HEK293 (cell line): ENCODE results near the gene AK3.

Source experiments
- ZBTB1 ChIP-seq: fragments of 450-650 bp; formaldehyde crosslinking; IDR thresholded peaks from 2 replicates; pipeline ENCODE4 v1.5.1; 2016; ENCODE audit warnings: missing biosample characterization, missing genetic modification characterization
- ZNF214 ChIP-seq: fragments of 450-650 bp; formaldehyde crosslinking; IDR thresholded peaks from 2 replicates; pipeline ENCODE4 v1.5.1; 2017; ENCODE audit warnings: missing biosample characterization, mild to moderate bottlenecking, missing genetic modification characterization, borderline replicate concordance
- ZNF473 ChIP-seq: fragments of 450-650 bp; formaldehyde crosslinking; IDR thresholded peaks from 2 replicates; pipeline ENCODE4 v1.5.1; 2017; ENCODE audit warnings: missing biosample characterization, missing genetic modification characterization
- ZNF561 ChIP-seq: fragments of 450-650 bp; IDR thresholded peaks from 2 replicates; pipeline ENCODE4 v1.5.1; 2018; ENCODE audit warnings: missing biosample characterization, missing genetic modification characterization, borderline replicate concordance
- ZNF600 ChIP-seq: fragments of 450-650 bp; formaldehyde crosslinking; IDR thresholded peaks from 2 replicates; pipeline ENCODE4 v1.5.1; 2016; ENCODE audit warnings: missing biosample characterization, missing genetic modification characterization
- ZNF76 ChIP-seq: fragments of 450-650 bp; formaldehyde crosslinking; IDR thresholded peaks from 2 replicates; pipeline ENCODE4; 2016; ENCODE audit warnings: low read depth, missing biosample characterization, missing genetic modification characterization, borderline replicate concordance
- ZSCAN30 ChIP-seq: fragments of 450-650 bp; IDR thresholded peaks from 2 replicates; pipeline ENCODE4 v1.5.1; 2018; ENCODE audit warnings: missing biosample characterization, mild to moderate bottlenecking, missing genetic modification characterization, moderate library complexity
- TF ChIP-seq, protein P1 (sequence below): fragments of 450-650 bp; formaldehyde crosslinking; IDR thresholded peaks from 2 replicates; pipeline ENCODE4 v1.5.1; 2016; ENCODE audit warnings: missing biosample characterization, missing genetic modification characterization, borderline replicate concordance
- TF ChIP-seq, protein P2 (sequence below): fragments of 450-650 bp; formaldehyde crosslinking; IDR thresholded peaks from 2 replicates; pipeline ENCODE4 v1.5.1; 2016; ENCODE audit warnings: missing biosample characterization, missing genetic modification characterization
- TF ChIP-seq, protein P3 (sequence below): fragments of 450-650 bp; formaldehyde crosslinking; IDR thresholded peaks from 2 replicates; pipeline ENCODE4 v1.5.1; 2016; ENCODE audit warnings: missing biosample characterization, missing genetic modification characterization
- TF ChIP-seq, protein P4 (sequence below): fragments of 450-650 bp; formaldehyde crosslinking; IDR thresholded peaks from 2 replicates; pipeline ENCODE4 v1.5.1; 2016; ENCODE audit warnings: missing biosample characterization, missing genetic modification characterization
- TF ChIP-seq, protein P5 (sequence below): fragments of 450-650 bp; formaldehyde crosslinking; IDR thresholded peaks from 2 replicates; pipeline ENCODE4 v1.5.1; 2016; ENCODE audit warnings: missing biosample characterization, missing genetic modification characterization
- TF ChIP-seq, protein P6 (sequence below): IDR thresholded peaks from 2 replicates; pipeline ENCODE4 v1.6.1; 2011; ENCODE audit warnings: mild to moderate bottlenecking, low read depth, low read length, borderline replicate concordance
- TF ChIP-seq, protein P7 (sequence below): fragments of 450-650 bp; formaldehyde crosslinking; IDR thresholded peaks from 2 replicates; pipeline ENCODE4 v1.5.1; 2016; ENCODE audit warnings: missing biosample characterization, missing genetic modification characterization
- TF ChIP-seq, protein P8 (sequence below): fragments of 450-650 bp; formaldehyde crosslinking; IDR thresholded peaks from 2 replicates; pipeline ENCODE4 v1.5.1; 2016; ENCODE audit warnings: missing biosample characterization, missing genetic modification characterization

AK3 gene

DNA sequence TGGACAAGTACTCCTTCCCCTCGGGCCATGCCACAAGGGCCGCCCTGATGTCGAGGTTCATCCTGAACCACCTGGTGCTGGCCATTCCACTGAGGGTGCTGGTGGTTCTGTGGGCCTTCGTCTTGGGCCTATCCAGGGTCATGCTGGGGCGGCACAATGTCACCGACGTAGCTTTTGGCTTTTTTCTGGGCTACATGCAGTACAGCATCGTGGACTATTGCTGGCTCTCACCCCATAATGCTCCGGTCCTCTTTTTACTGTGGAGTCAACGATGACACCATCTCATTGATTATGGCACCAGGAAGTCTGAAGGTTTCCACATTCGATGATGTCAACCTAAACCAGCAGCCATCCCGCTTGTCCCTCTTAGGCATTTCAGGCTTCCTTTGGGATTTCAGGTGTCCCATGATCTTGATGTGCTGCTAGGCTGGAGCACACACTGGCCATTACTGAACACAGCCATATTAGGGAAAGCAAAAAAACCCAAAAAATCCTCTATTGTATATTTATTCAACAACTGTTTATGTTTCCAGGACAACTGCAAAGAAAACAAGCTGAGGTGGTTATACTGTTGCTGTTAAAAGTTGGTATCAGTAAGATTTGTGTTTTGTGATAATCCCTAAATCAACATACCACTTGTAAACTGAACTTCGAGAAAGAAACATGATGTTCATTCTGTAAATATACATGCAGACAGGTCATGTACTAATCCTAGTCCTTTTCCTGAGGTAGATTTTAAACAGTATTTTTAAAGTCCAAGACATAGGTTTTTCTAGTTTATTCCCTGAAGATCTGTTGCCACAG lies 77.8 kb downstream of the AK3 start (continued):
- TF ChIP-seq, protein P1, sequence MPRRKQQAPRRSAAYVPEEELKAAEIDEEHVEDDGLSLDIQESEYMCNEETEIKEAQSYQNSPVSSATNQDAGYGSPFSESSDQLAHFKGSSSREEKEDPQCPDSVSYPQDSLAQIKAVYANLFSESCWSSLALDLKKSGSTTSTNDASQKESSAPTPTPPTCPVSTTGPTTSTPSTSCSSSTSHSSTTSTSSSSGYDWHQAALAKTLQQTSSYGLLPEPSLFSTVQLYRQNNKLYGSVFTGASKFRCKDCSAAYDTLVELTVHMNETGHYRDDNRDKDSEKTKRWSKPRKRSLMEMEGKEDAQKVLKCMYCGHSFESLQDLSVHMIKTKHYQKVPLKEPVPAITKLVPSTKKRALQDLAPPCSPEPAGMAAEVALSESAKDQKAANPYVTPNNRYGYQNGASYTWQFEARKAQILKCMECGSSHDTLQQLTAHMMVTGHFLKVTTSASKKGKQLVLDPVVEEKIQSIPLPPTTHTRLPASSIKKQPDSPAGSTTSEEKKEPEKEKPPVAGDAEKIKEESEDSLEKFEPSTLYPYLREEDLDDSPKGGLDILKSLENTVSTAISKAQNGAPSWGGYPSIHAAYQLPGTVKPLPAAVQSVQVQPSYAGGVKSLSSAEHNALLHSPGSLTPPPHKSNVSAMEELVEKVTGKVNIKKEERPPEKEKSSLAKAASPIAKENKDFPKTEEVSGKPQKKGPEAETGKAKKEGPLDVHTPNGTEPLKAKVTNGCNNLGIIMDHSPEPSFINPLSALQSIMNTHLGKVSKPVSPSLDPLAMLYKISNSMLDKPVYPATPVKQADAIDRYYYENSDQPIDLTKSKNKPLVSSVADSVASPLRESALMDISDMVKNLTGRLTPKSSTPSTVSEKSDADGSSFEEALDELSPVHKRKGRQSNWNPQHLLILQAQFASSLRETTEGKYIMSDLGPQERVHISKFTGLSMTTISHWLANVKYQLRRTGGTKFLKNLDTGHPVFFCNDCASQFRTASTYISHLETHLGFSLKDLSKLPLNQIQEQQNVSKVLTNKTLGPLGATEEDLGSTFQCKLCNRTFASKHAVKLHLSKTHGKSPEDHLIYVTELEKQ (tag by site-specific recombination): no peak
- TF ChIP-seq ZSCAN30 (tag by site-specific recombination) (no peak), ZNF473 (no peak), ZNF600 (tag by site-specific recombination) (0 out of 2 replicates have a peak, but pooled peaks have one; percentile 56), ZBTB1 (tag by site-specific recombination) (no peak), ZNF561 (tag by site-specific recombination) (no peak), ZNF76 (peak; percentile 63; the same call in 1 of the 2 replicates), ZNF214 (tag by site-specific recombination) (no peak)
- TF ChIP-seq, protein P2, sequence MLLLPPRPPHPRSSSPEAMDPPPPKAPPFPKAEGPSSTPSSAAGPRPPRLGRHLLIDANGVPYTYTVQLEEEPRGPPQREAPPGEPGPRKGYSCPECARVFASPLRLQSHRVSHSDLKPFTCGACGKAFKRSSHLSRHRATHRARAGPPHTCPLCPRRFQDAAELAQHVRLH: no peak
- TF ChIP-seq, protein P3, sequence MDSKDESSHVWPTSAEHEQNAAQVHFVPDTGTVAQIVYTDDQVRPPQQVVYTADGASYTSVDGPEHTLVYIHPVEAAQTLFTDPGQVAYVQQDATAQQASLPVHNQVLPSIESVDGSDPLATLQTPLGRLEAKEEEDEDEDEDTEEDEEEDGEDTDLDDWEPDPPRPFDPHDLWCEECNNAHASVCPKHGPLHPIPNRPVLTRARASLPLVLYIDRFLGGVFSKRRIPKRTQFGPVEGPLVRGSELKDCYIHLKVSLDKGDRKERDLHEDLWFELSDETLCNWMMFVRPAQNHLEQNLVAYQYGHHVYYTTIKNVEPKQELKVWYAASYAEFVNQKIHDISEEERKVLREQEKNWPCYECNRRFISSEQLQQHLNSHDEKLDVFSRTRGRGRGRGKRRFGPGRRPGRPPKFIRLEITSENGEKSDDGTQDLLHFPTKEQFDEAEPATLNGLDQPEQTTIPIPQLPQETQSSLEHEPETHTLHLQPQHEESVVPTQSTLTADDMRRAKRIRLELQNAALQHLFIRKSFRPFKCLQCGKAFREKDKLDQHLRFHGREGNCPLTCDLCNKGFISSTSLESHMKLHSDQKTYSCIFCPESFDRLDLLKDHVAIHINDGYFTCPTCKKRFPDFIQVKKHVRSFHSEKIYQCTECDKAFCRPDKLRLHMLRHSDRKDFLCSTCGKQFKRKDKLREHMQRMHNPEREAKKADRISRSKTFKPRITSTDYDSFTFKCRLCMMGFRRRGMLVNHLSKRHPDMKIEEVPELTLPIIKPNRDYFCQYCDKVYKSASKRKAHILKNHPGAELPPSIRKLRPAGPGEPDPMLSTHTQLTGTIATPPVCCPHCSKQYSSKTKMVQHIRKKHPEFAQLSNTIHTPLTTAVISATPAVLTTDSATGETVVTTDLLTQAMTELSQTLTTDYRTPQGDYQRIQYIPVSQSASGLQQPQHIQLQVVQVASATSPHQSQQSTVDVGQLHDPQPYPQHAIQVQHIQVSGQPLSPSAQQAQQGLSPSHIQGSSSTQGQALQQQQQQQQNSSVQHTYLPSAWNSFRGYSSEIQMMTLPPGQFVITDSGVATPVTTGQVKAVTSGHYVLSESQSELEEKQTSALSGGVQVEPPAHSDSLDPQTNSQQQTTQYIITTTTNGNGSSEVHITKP (tag by site-specific recombination): peak; percentile 78
- TF ChIP-seq, protein P4, sequence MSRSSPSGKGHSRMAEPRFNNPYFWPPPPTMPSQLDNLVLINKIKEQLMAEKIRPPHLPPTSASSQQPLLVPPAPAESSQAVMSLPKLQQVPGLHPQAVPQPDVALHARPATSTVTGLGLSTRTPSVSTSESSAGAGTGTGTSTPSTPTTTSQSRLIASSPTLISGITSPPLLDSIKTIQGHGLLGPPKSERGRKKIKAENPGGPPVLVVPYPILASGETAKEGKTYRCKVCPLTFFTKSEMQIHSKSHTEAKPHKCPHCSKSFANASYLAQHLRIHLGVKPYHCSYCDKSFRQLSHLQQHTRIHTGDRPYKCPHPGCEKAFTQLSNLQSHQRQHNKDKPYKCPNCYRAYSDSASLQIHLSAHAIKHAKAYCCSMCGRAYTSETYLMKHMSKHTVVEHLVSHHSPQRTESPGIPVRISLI (tag by site-specific recombination): no peak
- TF ChIP-seq, protein P5, sequence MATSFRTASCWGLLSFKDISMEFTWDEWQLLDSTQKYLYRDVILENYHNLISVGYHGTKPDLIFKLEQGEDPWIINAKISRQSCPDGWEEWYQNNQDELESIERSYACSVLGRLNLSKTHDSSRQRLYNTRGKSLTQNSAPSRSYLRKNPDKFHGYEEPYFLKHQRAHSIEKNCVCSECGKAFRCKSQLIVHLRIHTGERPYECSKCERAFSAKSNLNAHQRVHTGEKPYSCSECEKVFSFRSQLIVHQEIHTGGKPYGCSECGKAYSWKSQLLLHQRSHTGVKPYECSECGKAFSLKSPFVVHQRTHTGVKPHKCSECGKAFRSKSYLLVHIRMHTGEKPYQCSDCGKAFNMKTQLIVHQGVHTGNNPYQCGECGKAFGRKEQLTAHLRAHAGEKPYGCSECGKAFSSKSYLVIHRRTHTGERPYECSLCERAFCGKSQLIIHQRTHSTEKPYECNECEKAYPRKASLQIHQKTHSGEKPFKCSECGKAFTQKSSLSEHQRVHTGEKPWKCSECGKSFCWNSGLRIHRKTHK (tag by site-specific recombination): no peak
- TF ChIP-seq, protein P6, sequence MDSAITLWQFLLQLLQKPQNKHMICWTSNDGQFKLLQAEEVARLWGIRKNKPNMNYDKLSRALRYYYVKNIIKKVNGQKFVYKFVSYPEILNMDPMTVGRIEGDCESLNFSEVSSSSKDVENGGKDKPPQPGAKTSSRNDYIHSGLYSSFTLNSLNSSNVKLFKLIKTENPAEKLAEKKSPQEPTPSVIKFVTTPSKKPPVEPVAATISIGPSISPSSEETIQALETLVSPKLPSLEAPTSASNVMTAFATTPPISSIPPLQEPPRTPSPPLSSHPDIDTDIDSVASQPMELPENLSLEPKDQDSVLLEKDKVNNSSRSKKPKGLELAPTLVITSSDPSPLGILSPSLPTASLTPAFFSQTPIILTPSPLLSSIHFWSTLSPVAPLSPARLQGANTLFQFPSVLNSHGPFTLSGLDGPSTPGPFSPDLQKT: no peak
- TF ChIP-seq, protein P7, sequence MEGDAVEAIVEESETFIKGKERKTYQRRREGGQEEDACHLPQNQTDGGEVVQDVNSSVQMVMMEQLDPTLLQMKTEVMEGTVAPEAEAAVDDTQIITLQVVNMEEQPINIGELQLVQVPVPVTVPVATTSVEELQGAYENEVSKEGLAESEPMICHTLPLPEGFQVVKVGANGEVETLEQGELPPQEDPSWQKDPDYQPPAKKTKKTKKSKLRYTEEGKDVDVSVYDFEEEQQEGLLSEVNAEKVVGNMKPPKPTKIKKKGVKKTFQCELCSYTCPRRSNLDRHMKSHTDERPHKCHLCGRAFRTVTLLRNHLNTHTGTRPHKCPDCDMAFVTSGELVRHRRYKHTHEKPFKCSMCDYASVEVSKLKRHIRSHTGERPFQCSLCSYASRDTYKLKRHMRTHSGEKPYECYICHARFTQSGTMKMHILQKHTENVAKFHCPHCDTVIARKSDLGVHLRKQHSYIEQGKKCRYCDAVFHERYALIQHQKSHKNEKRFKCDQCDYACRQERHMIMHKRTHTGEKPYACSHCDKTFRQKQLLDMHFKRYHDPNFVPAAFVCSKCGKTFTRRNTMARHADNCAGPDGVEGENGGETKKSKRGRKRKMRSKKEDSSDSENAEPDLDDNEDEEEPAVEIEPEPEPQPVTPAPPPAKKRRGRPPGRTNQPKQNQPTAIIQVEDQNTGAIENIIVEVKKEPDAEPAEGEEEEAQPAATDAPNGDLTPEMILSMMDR (tag by site-specific recombination): no peak
- TF ChIP-seq, protein P8, sequence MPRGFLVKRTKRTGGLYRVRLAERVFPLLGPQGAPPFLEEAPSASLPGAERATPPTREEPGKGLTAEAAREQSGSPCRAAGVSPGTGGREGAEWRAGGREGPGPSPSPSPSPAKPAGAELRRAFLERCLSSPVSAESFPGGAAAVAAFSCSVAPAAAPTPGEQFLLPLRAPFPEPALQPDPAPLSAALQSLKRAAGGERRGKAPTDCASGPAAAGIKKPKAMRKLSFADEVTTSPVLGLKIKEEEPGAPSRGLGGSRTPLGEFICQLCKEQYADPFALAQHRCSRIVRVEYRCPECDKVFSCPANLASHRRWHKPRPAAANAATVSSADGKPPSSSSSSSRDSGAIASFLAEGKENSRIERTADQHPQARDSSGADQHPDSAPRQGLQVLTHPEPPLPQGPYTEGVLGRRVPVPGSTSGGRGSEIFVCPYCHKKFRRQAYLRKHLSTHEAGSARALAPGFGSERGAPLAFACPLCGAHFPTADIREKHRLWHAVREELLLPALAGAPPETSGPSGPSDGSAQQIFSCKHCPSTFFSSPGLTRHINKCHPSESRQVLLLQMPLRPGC: 0 out of 2 replicates have a peak, but pooled peaks have one; percentile 20
